Measurements from ENCODE around the gene EIF6. TPM values are rescaled to one million over a fixed set of nuclear protein-coding genes. Genes with fewer than 3 reads are reported as not detected.

The EIF6 gene
- total RNA-seq, 1 experiment from 2014 or later = 180 TPM

DNA sequence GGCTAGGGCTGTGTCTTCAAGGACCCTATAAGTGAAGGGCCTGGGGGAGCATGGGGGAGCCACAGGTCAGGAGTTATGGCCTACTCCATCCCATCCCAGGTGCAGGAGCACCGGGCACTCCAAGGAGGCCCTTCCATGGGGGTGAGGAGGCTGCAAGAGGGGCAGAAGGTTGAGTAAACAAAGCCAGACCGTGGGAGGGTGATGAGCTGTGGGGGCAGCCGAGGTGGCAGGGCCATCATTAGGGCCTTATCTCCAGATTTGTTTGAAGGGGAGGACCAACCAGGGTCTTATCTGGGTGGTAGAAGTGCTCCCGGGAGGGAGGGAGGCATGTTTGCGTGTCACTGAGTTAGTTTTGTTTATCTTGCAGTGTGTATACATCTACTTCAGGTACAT lies 9.7 kb upstream of the EIF6 start:
- intact Hi-C loops (cut with micrococcal nuclease; ENCODE audit: unreplicated experiment) = no loop called here
- BruUV-seq (replicated peaks) = no TSS peak
- Histone ChIP-seq H3K4me3 (ENCODE audit: low read depth, low read length, poor library complexity, severe bottlenecking) (no peak overlapping the region), H3K4me1 (ENCODE audit: insufficient read depth, low read length, poor library complexity, severe bottlenecking) (no peaks in the 10 kb centered on the region), H3K27me3 (replicated peaks; ENCODE audit: insufficient read depth, low read depth, low read length, poor library complexity) (no peaks in the 10 kb centered on the region), H3K9me3 (ENCODE audit: low read depth, low read length, poor library complexity, severe bottlenecking) (no peaks in the 10 kb centered on the region), H3K36me3 (ENCODE audit: insufficient read depth, low read length, poor library complexity, severe bottlenecking) (no peaks in the 10 kb centered on the region), H3K27ac (ENCODE audit: low read depth, low read length, poor library complexity, severe bottlenecking) (no peak overlapping the region)
- TF ChIP-seq EZH2 (IDR thresholded peaks at IDR 0.05; ENCODE audit: borderline replicate concordance, low read depth, low read length, poor library complexity, severe bottlenecking) (no peak), CTCF (conservative IDR thresholded peaks at IDR 0.05; ENCODE audit: low read depth, low read length) (no peak)
- POLR2A ChIA-PET (ENCODE audit: low non-redundant PET) = no interaction called here
- CTCF ChIA-PET = interaction anchor here (0.6 kb wide), 1 partner anchor 67 kb away, joined by 4 read pairs; no protein-coding TSS in a partner anchor
- DNase-seq (ENCODE audit: low spot score) = no peak

- Histone ChIP-seq H3K4me3 (ENCODE audit: low read depth, low read length, poor library complexity, severe bottlenecking) (no peak overlapping the region), H3K36me3 (ENCODE audit: insufficient read depth, low read length, poor library complexity, severe bottlenecking) (no peaks in the 10 kb centered on the region), H3K4me1 (ENCODE audit: insufficient read depth, low read length, poor library complexity, severe bottlenecking) (no peaks in the 10 kb centered on the region), H3K27me3 (replicated peaks; ENCODE audit: insufficient read depth, low read depth, low read length, poor library complexity) (no peaks in the 10 kb centered on the region), H3K9me3 (ENCODE audit: low read depth, low read length, poor library complexity, severe bottlenecking) (no peaks in the 10 kb centered on the region), H3K27ac (ENCODE audit: low read depth, low read length, poor library complexity, severe bottlenecking) (no peak overlapping the region)
- ChIA-PET CTCF (no interaction called here), POLR2A (ENCODE audit: low non-redundant PET) (no interaction called here)
- no peak for TF ChIP-seq EZH2 (IDR thresholded peaks at IDR 0.05; ENCODE audit: borderline replicate concordance, low read depth, low read length, poor library complexity, severe bottlenecking)
- no peak for TF ChIP-seq CTCF (conservative IDR thresholded peaks at IDR 0.05; ENCODE audit: low read depth, low read length)
- no peak for DNase-seq (ENCODE audit: low spot score)
- intact Hi-C loops (cut with micrococcal nuclease; ENCODE audit: unreplicated experiment) = no loop called here
- BruUV-seq (replicated peaks) = no TSS peak
Measured at GRCh38 chr20:35293303-35294292, 9.0 kb upstream of the EIF6 start.

DNA sequence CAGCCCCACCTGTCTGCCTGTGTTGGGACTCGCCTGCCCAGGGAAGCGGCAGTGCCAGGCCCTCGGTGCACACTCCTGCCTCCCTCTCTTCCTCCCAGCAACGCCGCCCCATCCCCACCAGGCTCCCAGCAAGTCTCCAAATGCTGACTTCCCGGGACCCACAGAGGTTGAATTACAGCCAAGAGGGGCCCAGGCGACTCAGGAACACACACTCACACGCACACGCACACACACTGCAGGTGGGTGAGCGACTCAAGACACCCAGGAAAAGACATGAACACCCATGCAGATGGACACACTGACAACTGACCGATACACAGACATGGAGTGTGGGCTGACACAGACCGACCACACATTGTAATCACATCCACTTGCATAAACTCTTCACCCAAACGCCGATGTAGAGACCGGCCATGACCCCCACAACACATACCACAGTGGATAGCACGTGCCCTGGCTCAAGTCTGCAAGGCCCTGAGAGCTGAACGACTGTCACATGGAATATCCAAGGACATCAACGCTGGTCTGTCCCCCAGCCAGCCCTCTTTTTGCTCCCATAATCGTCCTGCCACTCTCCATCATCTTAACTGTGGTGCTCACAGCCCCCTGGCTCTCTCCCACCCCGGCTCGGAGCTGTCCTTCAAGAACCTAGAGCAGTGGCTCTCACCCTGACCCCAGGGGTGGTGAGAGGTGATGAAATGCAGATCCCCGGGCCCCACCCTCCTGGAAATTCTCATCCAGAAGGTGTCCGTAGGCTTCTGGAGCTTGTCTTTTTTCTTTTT lies 8.1 kb upstream of the EIF6 start:
- TF ChIP-seq EZH2 (IDR thresholded peaks at IDR 0.05; ENCODE audit: borderline replicate concordance, low read depth, low read length, poor library complexity, severe bottlenecking) = no peak
- TF ChIP-seq CTCF (conservative IDR thresholded peaks at IDR 0.05; ENCODE audit: low read depth, low read length) = no peak
- H3K27me3 ChIP-seq (replicated peaks; ENCODE audit: insufficient read depth, low read depth, low read length, poor library complexity) = no peaks in the 10 kb centered on the region
- CTCF ChIA-PET = no interaction called here
- H3K9me3 ChIP-seq (ENCODE audit: low read depth, low read length, poor library complexity, severe bottlenecking) = no peaks in the 10 kb centered on the region
- no peak overlapping the region for H3K27ac ChIP-seq (ENCODE audit: low read depth, low read length, poor library complexity, severe bottlenecking)
- intact Hi-C loops (cut with micrococcal nuclease; ENCODE audit: unreplicated experiment) = no loop called here
- H3K4me1 ChIP-seq (ENCODE audit: insufficient read depth, low read length, poor library complexity, severe bottlenecking) = no peaks in the 10 kb centered on the region
- no peak for DNase-seq (ENCODE audit: low spot score)
- POLR2A ChIA-PET (ENCODE audit: low non-redundant PET) = no interaction called here
- H3K36me3 ChIP-seq (ENCODE audit: insufficient read depth, low read length, poor library complexity, severe bottlenecking) = no peaks in the 10 kb centered on the region
- BruUV-seq (replicated peaks) = no TSS peak
- H3K4me3 ChIP-seq (ENCODE audit: low read depth, low read length, poor library complexity, severe bottlenecking) = no peak overlapping the region
